Glutamatergic neuron (in vitro differentiated cells): ENCODE measurements around the gene PRICKLE3. TPM values are rescaled to one million over a fixed set of nuclear protein-coding genes. Genes with fewer than 3 reads are reported as not detected.

Experiments
- DNase-seq: peaks from one replicate; pipeline ENCODE4 v3.0.0; 2022
- H3K27ac Mint-ChIP-seq: one replicate; pipeline ENCODE4 v1.8.0; 2020; ENCODE audit warnings: mild to moderate bottlenecking, mixed read lengths, inconsistent platforms; ENCODE audit not compliant: unreplicated experiment
- H3K27me3 Mint-ChIP-seq: one replicate; pipeline ENCODE4 v1.8.0; 2020; ENCODE audit warnings: mild to moderate bottlenecking, moderate library complexity, mixed read lengths, inconsistent platforms; ENCODE audit not compliant: unreplicated experiment
- H3K36me3 Mint-ChIP-seq: one replicate; pipeline ENCODE4 v1.8.0; 2020; ENCODE audit warnings: mild to moderate bottlenecking, mixed read lengths, inconsistent platforms; ENCODE audit not compliant: unreplicated experiment
- H3K4me1 Mint-ChIP-seq: one replicate; pipeline ENCODE4 v1.8.0; 2020; ENCODE audit warnings: mild to moderate bottlenecking, low read depth, mixed read lengths, inconsistent platforms; ENCODE audit not compliant: unreplicated experiment
- H3K4me3 Mint-ChIP-seq: one replicate; pipeline ENCODE4 v1.8.0; 2020; ENCODE audit warnings: mild to moderate bottlenecking, mixed read lengths, inconsistent platforms; ENCODE audit not compliant: unreplicated experiment
- H3K9me3 Mint-ChIP-seq: one replicate; pipeline ENCODE4 v1.8.0; 2020; ENCODE audit warnings: mild to moderate bottlenecking, moderate library complexity, mixed read lengths, inconsistent platforms; ENCODE audit not compliant: unreplicated experiment
- total RNA-seq: library from RNA; stranded (reverse); fragmentation: NEBNext Ultra II Directional; extraction: Animal tissue kit (Norgen Biotek cat#: 25700); gene quantifications from one replicate; pipeline ENCODE4 v1.2.1, GENCODE V29; 2021; ENCODE audit not compliant: unreplicated experiment
- TF ChIP-seq, protein P1 (sequence below): fragments of 200-600 bp; sonication (generic); IDR thresholded peaks from one replicate; pipeline ENCODE4 v1.5.0; 2021; ENCODE audit not compliant: partially characterized antibody, unreplicated experiment

Gene PRICKLE3
- total RNA-seq, 1 donor from 2014 or later = 1.6 TPM

GRCh38 chrX:49167740-49168108 is 18.4 kb downstream of the PRICKLE3 start:
- Mint-ChIP-seq H3K4me1 (peaks cover 5% of the 10 kb centered on the region), H3K27ac (no peak overlapping the region), H3K36me3 (no peaks in the 10 kb centered on the region), H3K9me3 (peaks cover 2% of the 10 kb centered on the region), H3K4me3 (no peak overlapping the region), H3K27me3 (peaks cover 6% of the 10 kb centered on the region)
- no peak for DNase-seq
- TF ChIP-seq, protein P1, sequence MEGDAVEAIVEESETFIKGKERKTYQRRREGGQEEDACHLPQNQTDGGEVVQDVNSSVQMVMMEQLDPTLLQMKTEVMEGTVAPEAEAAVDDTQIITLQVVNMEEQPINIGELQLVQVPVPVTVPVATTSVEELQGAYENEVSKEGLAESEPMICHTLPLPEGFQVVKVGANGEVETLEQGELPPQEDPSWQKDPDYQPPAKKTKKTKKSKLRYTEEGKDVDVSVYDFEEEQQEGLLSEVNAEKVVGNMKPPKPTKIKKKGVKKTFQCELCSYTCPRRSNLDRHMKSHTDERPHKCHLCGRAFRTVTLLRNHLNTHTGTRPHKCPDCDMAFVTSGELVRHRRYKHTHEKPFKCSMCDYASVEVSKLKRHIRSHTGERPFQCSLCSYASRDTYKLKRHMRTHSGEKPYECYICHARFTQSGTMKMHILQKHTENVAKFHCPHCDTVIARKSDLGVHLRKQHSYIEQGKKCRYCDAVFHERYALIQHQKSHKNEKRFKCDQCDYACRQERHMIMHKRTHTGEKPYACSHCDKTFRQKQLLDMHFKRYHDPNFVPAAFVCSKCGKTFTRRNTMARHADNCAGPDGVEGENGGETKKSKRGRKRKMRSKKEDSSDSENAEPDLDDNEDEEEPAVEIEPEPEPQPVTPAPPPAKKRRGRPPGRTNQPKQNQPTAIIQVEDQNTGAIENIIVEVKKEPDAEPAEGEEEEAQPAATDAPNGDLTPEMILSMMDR = no peak

GRCh38 chrX:49166914-49167739 is 19.0 kb downstream of the PRICKLE3 start:
- peaks cover 6% of the 10 kb centered on the region for H3K27me3 Mint-ChIP-seq
- H3K36me3 Mint-ChIP-seq = no peaks in the 10 kb centered on the region
- H3K27ac Mint-ChIP-seq = peak overlapping the region; percentile 52
- peaks cover 2% of the 10 kb centered on the region for H3K9me3 Mint-ChIP-seq
- TF ChIP-seq, protein P1 = no peak
- peaks cover 5% of the 10 kb centered on the region for H3K4me1 Mint-ChIP-seq
- H3K4me3 Mint-ChIP-seq = peak overlapping the region; percentile 77
- DNase-seq = no peak

DNA sequence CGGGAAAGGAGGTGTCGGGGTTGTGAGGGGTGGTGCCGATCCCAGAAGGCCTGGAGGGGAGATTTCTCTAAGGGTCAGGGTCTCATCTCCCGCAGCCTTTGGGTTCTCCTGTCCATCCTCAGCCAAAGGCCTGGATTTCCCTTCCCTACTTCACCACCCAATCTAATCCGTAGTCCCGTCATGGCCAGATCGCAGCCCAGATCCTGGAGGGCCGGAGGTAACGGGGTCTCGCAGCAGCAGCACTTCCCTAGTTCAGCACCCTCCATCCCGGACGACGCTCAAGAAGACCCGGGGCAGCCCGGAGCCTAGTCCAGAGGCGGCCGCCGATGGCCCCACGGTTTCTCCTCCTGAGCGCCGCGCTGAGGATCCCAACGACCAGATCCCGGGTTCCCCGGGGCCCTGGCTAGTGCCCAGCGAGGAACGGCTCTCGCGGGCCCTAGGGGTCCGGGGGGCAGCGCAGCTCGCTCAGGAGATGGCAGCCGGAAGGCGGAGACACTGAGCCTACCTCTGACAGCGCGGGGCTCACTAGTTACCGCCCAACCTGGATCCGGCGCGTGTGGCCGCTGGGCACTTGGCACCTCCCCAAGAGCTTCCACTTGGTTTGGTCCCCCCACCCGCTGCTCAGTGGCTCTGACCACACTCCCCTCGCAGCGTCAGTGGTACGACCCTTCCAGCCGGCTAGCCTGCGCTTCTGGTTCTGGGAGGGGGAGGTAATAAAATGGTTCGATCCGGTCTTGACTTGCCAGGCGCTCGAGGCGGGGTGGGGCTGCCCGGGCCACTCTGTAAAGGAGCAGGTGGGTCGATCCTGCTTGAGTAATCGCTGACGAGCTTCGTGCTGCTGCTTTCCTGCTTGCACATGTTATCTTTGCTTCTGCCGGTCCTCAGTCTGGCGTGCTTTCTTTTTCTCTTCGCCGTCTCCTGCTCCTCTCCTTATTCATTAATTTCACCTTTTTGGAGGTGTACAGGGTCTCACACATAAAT is 20.0 kb downstream of the PRICKLE3 start:
- Mint-ChIP-seq H3K27ac (peak overlapping the region; percentile 52), H3K36me3 (no peaks in the 10 kb centered on the region), H3K4me3 (peak overlapping the region; percentile 77), H3K4me1 (peaks cover 5% of the 10 kb centered on the region), H3K27me3 (peaks cover 6% of the 10 kb centered on the region), H3K9me3 (peaks cover 2% of the 10 kb centered on the region)
- TF ChIP-seq, protein P1 = no peak
- peak; percentile 71 for DNase-seq

DNA sequence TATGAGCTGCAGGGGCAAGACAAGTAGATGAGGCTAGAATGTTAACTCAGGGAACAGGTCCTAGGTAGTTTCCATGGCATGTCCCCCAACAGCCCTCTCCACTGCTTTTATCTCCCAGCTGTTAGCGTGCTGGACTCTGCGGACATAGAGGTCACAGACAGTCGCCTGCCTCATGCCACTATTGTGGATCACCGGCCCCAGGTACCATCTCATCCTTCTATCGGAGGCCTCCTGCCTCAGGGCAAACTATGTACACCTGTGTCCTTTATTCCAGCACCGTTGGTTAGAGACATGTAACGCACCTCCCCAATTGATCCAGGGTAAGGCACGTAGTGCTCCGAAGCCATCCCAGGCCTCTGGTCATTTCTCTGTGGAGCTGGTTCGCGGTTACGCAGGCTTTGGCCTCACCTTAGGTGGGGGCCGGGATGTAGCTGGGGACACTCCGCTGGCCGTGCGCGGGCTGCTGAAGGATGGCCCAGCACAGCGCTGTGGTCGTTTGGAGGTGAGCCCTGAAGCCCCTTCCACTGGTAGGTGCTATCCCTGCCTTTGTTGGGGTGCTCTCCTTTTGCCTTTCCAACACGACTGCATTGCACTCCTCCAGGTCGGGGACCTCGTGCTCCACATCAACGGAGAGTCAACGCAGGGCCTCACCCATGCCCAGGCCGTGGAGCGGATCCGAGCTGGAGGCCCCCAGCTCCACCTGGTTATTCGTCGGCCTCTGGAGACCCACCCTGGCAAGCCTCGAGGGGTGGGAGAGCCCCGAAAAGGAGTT is 21.4 kb downstream of the PRICKLE3 start:
- Mint-ChIP-seq H3K4me1 (peaks cover 5% of the 10 kb centered on the region), H3K4me3 (peak overlapping the region; percentile 83), H3K9me3 (no peaks in the 10 kb centered on the region), H3K27me3 (peaks cover 6% of the 10 kb centered on the region), H3K36me3 (no peaks in the 10 kb centered on the region), H3K27ac (no peak overlapping the region)
- TF ChIP-seq, protein P1 = no peak
- DNase-seq = no peak
